Trophoblast cell (in vitro differentiated cells and primary cell): Measurements from ENCODE around the gene PPP1R13B.
A peak's percentile ranks its signal among the peaks of the same experiment; 100 is the strongest.

ENCODE experiments used
- DNase-seq, 2 donors: peaks; one replicate each; pipeline ENCODE4 v3.0.0-alpha.2; 2016
- H2AFZ ChIP-seq: 2 replicates; pipeline ENCODE4 v1.6.1; 2013; ENCODE audit warnings: low read length, moderate library complexity, mild to moderate bottlenecking; ENCODE audit not compliant: insufficient read depth, poor library complexity
- H2AK5ac ChIP-seq: 2 replicates; pipeline ENCODE4 v1.6.1; 2013; ENCODE audit warnings: mild to moderate bottlenecking, low read length
- H2BK120ac ChIP-seq: 2 replicates; pipeline ENCODE4 v1.6.1; 2013; ENCODE audit warnings: low read length, mild to moderate bottlenecking, moderate library complexity; ENCODE audit not compliant: insufficient read depth, poor library complexity
- H2BK12ac ChIP-seq: 2 replicates; pipeline ENCODE4 v1.6.1; 2013; ENCODE audit warnings: mild to moderate bottlenecking, low read length, moderate library complexity
- H2BK5ac ChIP-seq: 2 replicates; pipeline ENCODE4 v1.6.1; 2013; ENCODE audit warnings: low read length, low read depth, moderate library complexity, mild to moderate bottlenecking; ENCODE audit not compliant: poor library complexity
- H3K14ac ChIP-seq: 2 replicates; pipeline ENCODE4 v1.6.1; 2013; ENCODE audit warnings: mild to moderate bottlenecking, low read length
- H3K18ac ChIP-seq: 2 replicates; pipeline ENCODE4 v1.6.1; 2013; ENCODE audit warnings: mild to moderate bottlenecking, low read length
- H3K23ac ChIP-seq: 2 replicates; pipeline ENCODE4 v1.6.1; 2013; ENCODE audit warnings: low read length
- H3K27ac ChIP-seq: 2 replicates; pipeline ENCODE4 v1.5.1; 2013; ENCODE audit warnings: low read depth, mild to moderate bottlenecking, inconsistent platforms, low read length, moderate library complexity
- H3K27me3 ChIP-seq: 2 replicates; pipeline ENCODE4 v1.6.1; 2013; ENCODE audit warnings: inconsistent platforms, mild to moderate bottlenecking, low read length, moderate library complexity; ENCODE audit not compliant: insufficient read depth
- H3K36me3 ChIP-seq, 2 experiments: 1 replicate in 1 of 2; 2 replicates in 1 of 2; pipeline ENCODE4 v1.6.1; 2013; ENCODE audit warnings: low read length in 2 of 2, mild to moderate bottlenecking in 2 of 2, moderate library complexity in 1 of 2; ENCODE audit not compliant: insufficient read depth in 2 of 2, control insufficient read depth in 1 of 2
- H3K4ac ChIP-seq: 2 replicates; pipeline ENCODE4 v1.6.1; 2013; ENCODE audit warnings: low read depth, mild to moderate bottlenecking, low read length, moderate library complexity
- H3K4me1 ChIP-seq, 2 experiments: 1 replicate in 1 of 2; 2 replicates in 1 of 2; pipeline ENCODE4 v1.6.1; 2013; ENCODE audit warnings: low read length in 2 of 2, mild to moderate bottlenecking in 2 of 2, moderate library complexity in 1 of 2; ENCODE audit not compliant: insufficient read depth in 2 of 2, control insufficient read depth in 1 of 2
- H3K4me2 ChIP-seq: 2 replicates; pipeline ENCODE4 v1.6.1; 2013; ENCODE audit warnings: inconsistent platforms, mild to moderate bottlenecking, low read length, moderate library complexity
- H3K4me3 ChIP-seq: 2 replicates; pipeline ENCODE4 v1.5.1; 2013; ENCODE audit warnings: mild to moderate bottlenecking, low read depth, low read length, inconsistent platforms
- H3K79me1 ChIP-seq: one replicate; pipeline ENCODE4 v1.6.1; 2013; ENCODE audit warnings: low read length
- H3K79me2 ChIP-seq: 2 replicates; pipeline ENCODE4 v1.6.1; 2013; ENCODE audit warnings: low read length, mild to moderate bottlenecking; ENCODE audit not compliant: control insufficient read depth, insufficient read depth, poor library complexity
- H3K9ac ChIP-seq: 2 replicates; pipeline ENCODE4 v1.6.1; 2013; ENCODE audit warnings: mild to moderate bottlenecking, low read length
- H3K9me3 ChIP-seq: 2 replicates; pipeline ENCODE4 v1.6.1; 2013; ENCODE audit warnings: low read depth, mild to moderate bottlenecking, control low read depth, inconsistent platforms, low read length; ENCODE audit not compliant: insufficient read depth
- H4K12ac ChIP-seq: 2 replicates; pipeline ENCODE4 v1.6.1; 2013; ENCODE audit warnings: low read depth, mild to moderate bottlenecking, low read length, moderate library complexity
- H4K8ac ChIP-seq: 2 replicates; pipeline ENCODE4 v1.6.1; 2013; ENCODE audit warnings: low read depth, mild to moderate bottlenecking, low read length, moderate library complexity
- H4K91ac ChIP-seq: one replicate; pipeline ENCODE4 v1.6.1; 2013; ENCODE audit warnings: low read depth, mild to moderate bottlenecking, low read length, moderate library complexity
- WGBS: extraction: QIAGEN DNeasy Blood & Tissue Kit; methylation state at CpG from one replicate; pipeline ENCODE4 v1.1.7; 2013; ENCODE audit warnings: missing lambda C conversion rate; ENCODE audit not compliant: insufficient read length, insufficient coverage; ENCODE audit errors: extremely low coverage; 5-methylcytosine and 5-hydroxymethylcytosine counted together

Gene PPP1R13B

DNA sequence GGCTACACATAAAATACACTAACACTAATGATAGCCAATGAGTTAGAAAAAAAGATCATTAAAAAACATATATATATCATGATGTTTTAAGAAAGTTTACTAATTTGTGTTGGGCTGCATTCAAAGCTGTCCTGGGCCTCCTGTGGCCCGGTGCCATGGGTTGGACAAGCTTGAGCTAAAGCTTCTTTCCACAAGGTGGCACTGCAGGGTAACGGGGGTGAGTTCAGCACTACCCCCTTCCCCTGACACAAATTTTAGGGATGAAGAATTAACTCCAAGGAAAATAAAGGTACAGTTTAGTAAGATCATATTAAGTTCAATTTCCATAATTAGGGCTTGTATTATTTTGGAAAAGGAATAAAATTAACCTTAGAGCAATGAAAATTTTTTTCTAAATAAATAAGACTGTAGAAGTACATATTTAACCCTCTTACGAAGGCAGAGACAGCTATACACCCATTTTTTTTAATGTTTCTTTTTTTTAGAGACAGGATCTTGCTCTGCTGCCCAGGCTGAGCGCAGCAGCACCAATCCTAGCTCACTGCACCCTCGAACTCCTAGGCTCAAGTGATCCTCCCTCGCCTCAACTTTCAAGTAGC, 38.9 kb downstream of the PPP1R13B start:
- DNase-seq, result peak; percentile 40 to 81
- no peak overlapping the region for H3K4me3 ChIP-seq
- no peaks in the 10 kb centered on the region for H3K79me1 ChIP-seq
- H3K27ac ChIP-seq, result no peak overlapping the region
- no peak overlapping the region for H2AFZ ChIP-seq
- H3K23ac ChIP-seq, result no peak overlapping the region
- no peak overlapping the region for H4K91ac ChIP-seq
- H3K4me1 ChIP-seq, result no peaks in the 10 kb centered on the region
- H3K27me3 ChIP-seq, result no peaks in the 10 kb centered on the region
- H4K12ac ChIP-seq, result no peak overlapping the region
- H2BK5ac ChIP-seq, result no peak overlapping the region
- no peak overlapping the region for H4K8ac ChIP-seq
- H3K79me2 ChIP-seq, result no peaks in the 10 kb centered on the region
- H2BK12ac ChIP-seq, result no peak overlapping the region
- H3K9ac ChIP-seq, result no peak overlapping the region
- H3K36me3 ChIP-seq, result no peaks in the 10 kb centered on the region
- no peak overlapping the region for H2AK5ac ChIP-seq
- H3K9me3 ChIP-seq, result no peaks in the 10 kb centered on the region
- H3K4me2 ChIP-seq, result no peak overlapping the region
- no CpG with 5 or more reads among the region's 6 CpGs for WGBS
- H2BK120ac ChIP-seq, result no peak overlapping the region
- no peak overlapping the region for H3K14ac ChIP-seq
- no peak overlapping the region for H3K18ac ChIP-seq
- H3K4ac ChIP-seq, result no peak overlapping the region

DNA sequence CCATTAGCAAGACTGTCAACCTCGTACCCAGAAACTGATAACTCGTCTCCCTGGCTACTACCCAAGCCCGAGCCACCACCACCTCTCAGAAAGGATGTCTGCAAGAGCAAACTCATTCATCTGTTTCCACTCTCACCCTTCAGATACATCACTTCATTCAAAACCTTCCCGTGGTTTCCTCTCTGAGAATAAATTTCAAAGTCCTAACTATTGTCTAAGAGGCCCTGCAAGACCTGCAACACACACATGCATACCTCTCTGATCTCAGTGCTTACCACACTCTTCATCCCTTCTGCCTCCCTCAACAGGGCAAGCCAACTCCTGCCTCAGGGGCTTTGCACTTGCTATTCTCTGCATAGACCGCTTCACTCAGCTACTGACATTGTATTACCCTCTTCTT, 40.6 kb downstream of the PPP1R13B start:
- Histone ChIP-seq H3K27ac (no peak overlapping the region), H3K23ac (no peak overlapping the region), H4K8ac (no peak overlapping the region), H3K4ac (no peak overlapping the region), H3K36me3 (no peaks in the 10 kb centered on the region), H3K79me1 (no peaks in the 10 kb centered on the region), H2BK120ac (no peak overlapping the region), H4K91ac (no peak overlapping the region), H3K18ac (no peak overlapping the region), H3K4me1 (no peaks in the 10 kb centered on the region), H3K9ac (no peak overlapping the region), H2BK12ac (no peak overlapping the region), H2AK5ac (no peak overlapping the region), H3K14ac (no peak overlapping the region), H3K9me3 (no peaks in the 10 kb centered on the region), H2AFZ (no peak overlapping the region), H4K12ac (no peak overlapping the region), H3K27me3 (no peaks in the 10 kb centered on the region), H3K4me2 (no peak overlapping the region), H3K4me3 (no peak overlapping the region), H3K79me2 (no peaks in the 10 kb centered on the region), H2BK5ac (no peak overlapping the region)
- DNase-seq, result no peak
- WGBS, result no CpG with 5 or more reads among the region's 5 CpGs

DNA sequence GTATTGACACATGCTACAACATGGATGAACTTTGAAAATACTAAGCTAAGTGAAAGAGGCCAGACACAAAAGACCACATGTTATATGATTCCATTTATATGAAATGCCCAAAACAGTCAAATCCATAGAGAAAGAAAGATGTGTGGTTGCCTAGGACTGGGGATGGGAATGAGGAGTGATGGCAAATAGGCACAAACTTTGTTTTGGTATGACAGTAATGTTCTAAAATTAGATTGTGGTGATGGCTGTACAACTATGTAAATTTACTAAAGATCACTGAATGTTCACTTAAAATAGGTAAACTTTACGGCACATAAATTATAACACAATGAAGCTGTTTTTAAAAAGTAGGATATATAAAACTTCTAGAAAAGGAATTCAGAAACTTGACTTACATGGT, 41.7 kb downstream of the PPP1R13B start:
- Histone ChIP-seq H3K36me3 (no peaks in the 10 kb centered on the region), H3K79me2 (no peaks in the 10 kb centered on the region), H3K27me3 (no peaks in the 10 kb centered on the region), H2AK5ac (no peak overlapping the region), H3K4me2 (no peak overlapping the region), H2BK120ac (no peak overlapping the region), H2BK5ac (no peak overlapping the region), H4K12ac (no peak overlapping the region), H2AFZ (no peak overlapping the region), H3K79me1 (no peaks in the 10 kb centered on the region), H3K4me3 (no peak overlapping the region), H4K8ac (no peak overlapping the region), H3K27ac (no peak overlapping the region), H4K91ac (no peak overlapping the region), H3K4ac (no peak overlapping the region), H3K4me1 (no peaks in the 10 kb centered on the region), H3K23ac (no peak overlapping the region), H2BK12ac (no peak overlapping the region), H3K9me3 (no peaks in the 10 kb centered on the region), H3K18ac (no peak overlapping the region), H3K9ac (no peak overlapping the region), H3K14ac (no peak overlapping the region)
- no CpG with 5 or more reads among the region's 1 CpG for WGBS
- no peak for DNase-seq

DNA sequence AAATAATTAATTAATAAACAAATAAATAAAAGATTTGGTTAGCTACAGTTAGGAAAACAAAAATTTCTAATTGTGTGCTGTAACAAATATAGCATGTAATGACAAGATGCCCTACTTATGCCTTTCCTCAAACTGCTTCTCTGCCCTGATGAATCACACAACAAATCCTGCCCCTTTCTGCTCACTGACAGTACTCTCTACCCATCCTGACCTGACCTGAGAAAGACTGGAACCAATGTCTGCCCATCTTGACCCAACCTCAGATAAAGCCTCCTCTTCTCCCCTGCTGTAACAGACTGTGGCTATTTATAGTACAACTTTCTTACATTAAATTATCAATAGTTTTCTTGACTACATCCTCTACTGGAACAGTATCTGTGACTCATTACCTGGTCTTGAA, 43.7 kb downstream of the PPP1R13B start:
- Histone ChIP-seq H2BK5ac (no peak overlapping the region), H3K36me3 (no peaks in the 10 kb centered on the region), H3K14ac (no peak overlapping the region), H4K12ac (no peak overlapping the region), H2AFZ (no peak overlapping the region), H2BK120ac (no peak overlapping the region), H3K27me3 (no peaks in the 10 kb centered on the region), H3K79me2 (no peaks in the 10 kb centered on the region), H3K23ac (no peak overlapping the region), H3K18ac (no peak overlapping the region), H3K4me3 (no peak overlapping the region), H2AK5ac (no peak overlapping the region), H4K91ac (no peak overlapping the region), H3K27ac (no peak overlapping the region), H3K9ac (no peak overlapping the region), H3K4ac (no peak overlapping the region), H2BK12ac (no peak overlapping the region), H3K9me3 (no peaks in the 10 kb centered on the region), H3K4me1 (no peaks in the 10 kb centered on the region), H4K8ac (no peak overlapping the region), H3K79me1 (no peaks in the 10 kb centered on the region), H3K4me2 (no peak overlapping the region)
- DNase-seq, result no peak
